HL-60 (cell line): Measurements from ENCODE around the gene TRAPPC6A.

Source experiments
- DNase-seq, 2 experiments: peaks; one replicate each; pipeline ENCODE4 v3.0.0-alpha.2; 2010 to 2020; ENCODE audit warnings: low read depth in 1 of 2, low spot score in 1 of 2
- H3K27ac ChIP-seq: fragments of 250-450 bp; sonication (Bioruptor Pico); replicated peaks from 2 replicates; pipeline ENCODE4 v1.5.1; 2020; ENCODE audit warnings: mild to moderate bottlenecking, moderate library complexity
- H3K27me3 ChIP-seq: fragments of 250-450 bp; sonication (Bioruptor Pico); 2 replicates; pipeline ENCODE4 v1.5.1; 2021; ENCODE audit warnings: mild to moderate bottlenecking, moderate library complexity; ENCODE audit not compliant: insufficient read depth, poor library complexity, severe bottlenecking
- H3K4me3 ChIP-seq: replicated peaks from 2 replicates; pipeline ENCODE4 v1.5.1; 2011; ENCODE audit warnings: mild to moderate bottlenecking, control low read depth, low read length; ENCODE audit not compliant: insufficient read depth
- GABPA ChIP-seq: IDR thresholded peaks from 2 replicates; pipeline ENCODE4 v1.6.1; 2012; ENCODE audit warnings: low read depth
- POLR2AphosphoS5 ChIP-seq: IDR thresholded peaks from 2 replicates; pipeline ENCODE4 v1.6.1; 2012; ENCODE audit warnings: low read depth
- SPI1 ChIP-seq: IDR thresholded peaks from 2 replicates; pipeline ENCODE4 v1.6.1; 2012; ENCODE audit warnings: low read depth, mild to moderate bottlenecking, borderline replicate concordance
- TF ChIP-seq, protein P1 (sequence below): IDR thresholded peaks from one replicate; pipeline ENCODE4 v1.5.1; 2011; ENCODE audit warnings: low read length, control low read depth, inconsistent platforms; ENCODE audit not compliant: insufficient read depth
- TF ChIP-seq, protein P2 (sequence below): IDR thresholded peaks from 2 replicates; pipeline ENCODE4 v1.6.1; 2012; ENCODE audit warnings: low read depth; ENCODE audit not compliant: insufficient replicate concordance

The TRAPPC6A gene

DNA sequence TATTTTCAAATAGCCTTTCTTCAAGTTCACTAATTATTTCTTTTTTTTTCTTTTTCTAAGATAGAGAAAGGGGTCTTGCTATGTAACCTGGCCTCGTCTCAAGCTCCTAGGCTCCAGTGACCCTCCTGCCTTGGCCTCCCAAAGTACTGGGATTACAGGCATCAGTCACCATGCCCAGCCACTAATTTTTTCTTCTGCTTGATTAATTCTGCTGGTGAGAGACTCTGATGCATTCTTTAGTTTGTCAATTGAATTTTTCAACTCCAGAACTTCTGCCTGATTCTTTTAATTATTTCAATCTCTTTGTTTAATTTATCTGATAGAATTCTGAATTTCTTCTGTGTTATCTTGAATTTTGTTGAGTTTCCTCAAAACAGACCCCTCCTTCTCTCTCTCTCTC lies 11.9 kb upstream of the TRAPPC6A start:
- no peak for DNase-seq
- no peak overlapping the region for H3K27ac ChIP-seq
- no peaks in the 10 kb centered on the region for H3K27me3 ChIP-seq
- TF ChIP-seq, protein P1, sequence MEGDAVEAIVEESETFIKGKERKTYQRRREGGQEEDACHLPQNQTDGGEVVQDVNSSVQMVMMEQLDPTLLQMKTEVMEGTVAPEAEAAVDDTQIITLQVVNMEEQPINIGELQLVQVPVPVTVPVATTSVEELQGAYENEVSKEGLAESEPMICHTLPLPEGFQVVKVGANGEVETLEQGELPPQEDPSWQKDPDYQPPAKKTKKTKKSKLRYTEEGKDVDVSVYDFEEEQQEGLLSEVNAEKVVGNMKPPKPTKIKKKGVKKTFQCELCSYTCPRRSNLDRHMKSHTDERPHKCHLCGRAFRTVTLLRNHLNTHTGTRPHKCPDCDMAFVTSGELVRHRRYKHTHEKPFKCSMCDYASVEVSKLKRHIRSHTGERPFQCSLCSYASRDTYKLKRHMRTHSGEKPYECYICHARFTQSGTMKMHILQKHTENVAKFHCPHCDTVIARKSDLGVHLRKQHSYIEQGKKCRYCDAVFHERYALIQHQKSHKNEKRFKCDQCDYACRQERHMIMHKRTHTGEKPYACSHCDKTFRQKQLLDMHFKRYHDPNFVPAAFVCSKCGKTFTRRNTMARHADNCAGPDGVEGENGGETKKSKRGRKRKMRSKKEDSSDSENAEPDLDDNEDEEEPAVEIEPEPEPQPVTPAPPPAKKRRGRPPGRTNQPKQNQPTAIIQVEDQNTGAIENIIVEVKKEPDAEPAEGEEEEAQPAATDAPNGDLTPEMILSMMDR: no peak
- TF ChIP-seq, protein P2, sequence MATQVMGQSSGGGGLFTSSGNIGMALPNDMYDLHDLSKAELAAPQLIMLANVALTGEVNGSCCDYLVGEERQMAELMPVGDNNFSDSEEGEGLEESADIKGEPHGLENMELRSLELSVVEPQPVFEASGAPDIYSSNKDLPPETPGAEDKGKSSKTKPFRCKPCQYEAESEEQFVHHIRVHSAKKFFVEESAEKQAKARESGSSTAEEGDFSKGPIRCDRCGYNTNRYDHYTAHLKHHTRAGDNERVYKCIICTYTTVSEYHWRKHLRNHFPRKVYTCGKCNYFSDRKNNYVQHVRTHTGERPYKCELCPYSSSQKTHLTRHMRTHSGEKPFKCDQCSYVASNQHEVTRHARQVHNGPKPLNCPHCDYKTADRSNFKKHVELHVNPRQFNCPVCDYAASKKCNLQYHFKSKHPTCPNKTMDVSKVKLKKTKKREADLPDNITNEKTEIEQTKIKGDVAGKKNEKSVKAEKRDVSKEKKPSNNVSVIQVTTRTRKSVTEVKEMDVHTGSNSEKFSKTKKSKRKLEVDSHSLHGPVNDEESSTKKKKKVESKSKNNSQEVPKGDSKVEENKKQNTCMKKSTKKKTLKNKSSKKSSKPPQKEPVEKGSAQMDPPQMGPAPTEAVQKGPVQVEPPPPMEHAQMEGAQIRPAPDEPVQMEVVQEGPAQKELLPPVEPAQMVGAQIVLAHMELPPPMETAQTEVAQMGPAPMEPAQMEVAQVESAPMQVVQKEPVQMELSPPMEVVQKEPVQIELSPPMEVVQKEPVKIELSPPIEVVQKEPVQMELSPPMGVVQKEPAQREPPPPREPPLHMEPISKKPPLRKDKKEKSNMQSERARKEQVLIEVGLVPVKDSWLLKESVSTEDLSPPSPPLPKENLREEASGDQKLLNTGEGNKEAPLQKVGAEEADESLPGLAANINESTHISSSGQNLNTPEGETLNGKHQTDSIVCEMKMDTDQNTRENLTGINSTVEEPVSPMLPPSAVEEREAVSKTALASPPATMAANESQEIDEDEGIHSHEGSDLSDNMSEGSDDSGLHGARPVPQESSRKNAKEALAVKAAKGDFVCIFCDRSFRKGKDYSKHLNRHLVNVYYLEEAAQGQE: no peak
- TF ChIP-seq SPI1 (no peak), POLR2AphosphoS5 (no peak), GABPA (no peak)
- no peak overlapping the region for H3K4me3 ChIP-seq

DNA sequence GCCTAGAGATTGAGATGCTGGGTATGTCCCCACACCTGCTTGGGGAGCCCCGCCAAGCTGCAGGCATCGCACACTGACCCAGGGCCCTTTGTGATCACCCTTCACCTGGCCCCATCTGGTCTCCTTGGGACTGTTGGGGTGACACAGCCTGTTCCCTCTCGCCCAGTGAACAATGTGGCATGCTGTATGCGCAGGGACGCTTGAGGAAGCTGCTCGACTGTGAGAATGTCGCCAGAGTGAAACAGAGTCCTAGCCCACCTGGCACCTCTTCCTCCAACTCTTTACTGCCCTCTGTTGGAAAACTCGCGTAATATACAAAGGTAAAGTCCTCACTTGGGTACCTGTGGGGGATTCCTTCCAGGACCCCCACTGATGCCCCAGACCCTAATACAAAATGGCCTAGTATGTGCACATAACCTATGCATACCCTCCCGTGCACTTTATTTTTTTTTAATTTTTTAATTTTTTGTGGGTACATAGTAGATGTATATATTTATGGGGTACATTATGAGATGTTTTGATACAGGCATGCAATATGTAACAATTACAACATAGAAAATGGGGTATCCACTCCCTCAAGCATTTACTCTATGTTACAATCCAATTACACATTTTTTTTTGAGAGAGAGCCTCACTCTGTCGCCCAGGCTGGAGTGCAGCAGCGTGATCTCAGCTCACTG lies 9.5 kb upstream of the TRAPPC6A start:
- H3K4me3 ChIP-seq: no peak overlapping the region
- TF ChIP-seq, protein P2: no peak
- TF ChIP-seq, protein P1: peak; percentile 39
- TF ChIP-seq GABPA: no peak
- DNase-seq: peak in 1 of 2 experiments; percentile 32

DNA sequence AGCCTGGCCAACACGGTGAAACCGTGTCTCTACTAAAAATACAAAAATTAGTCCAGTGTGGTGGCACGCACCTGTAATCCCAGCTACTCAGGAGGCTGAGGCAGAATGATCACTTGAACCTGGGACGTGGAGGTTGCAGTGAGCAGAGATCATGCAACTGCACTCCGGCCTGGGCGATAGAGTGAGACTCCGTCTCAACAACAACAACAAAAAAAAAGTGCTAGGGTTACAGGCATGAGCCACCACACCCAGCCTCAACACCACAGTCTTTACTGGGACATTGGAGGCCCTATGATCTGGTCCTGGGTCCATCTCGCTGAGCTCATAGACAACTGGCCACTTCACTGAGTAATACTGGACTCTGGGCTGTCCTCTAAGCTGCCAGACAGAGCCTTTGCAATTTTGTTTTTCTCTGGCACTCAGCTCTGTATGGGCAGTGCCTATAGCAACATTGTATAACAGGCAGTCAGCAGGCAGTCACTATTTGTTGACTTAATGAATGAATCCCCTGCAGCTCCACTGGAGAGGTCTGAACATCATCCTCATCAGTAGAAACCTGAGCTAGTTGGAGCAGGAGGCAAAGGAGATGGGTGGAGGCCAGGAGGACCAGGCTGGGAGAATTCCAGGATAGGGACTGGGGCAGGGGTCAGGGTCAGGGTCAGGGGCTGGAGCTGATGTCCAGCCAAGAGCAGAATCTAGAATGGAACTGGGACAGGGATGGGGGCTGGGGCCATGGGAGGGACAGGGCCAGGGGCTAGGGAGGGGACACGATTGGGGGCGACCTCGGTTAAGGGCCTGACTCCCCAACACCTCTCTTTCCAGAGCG lies 8.7 kb upstream of the TRAPPC6A start:
- Histone ChIP-seq H3K27me3 (no peaks in the 10 kb centered on the region), H3K27ac (no peak overlapping the region), H3K4me3 (no peak overlapping the region)
- TF ChIP-seq POLR2AphosphoS5 (no peak), SPI1 (no peak), GABPA (no peak)
- TF ChIP-seq, protein P2: no peak
- TF ChIP-seq, protein P1: no peak
- no peak for DNase-seq

More for the DNA sequence above, 9.5 kb upstream of the TRAPPC6A start:
- H3K27me3 ChIP-seq: no peaks in the 10 kb centered on the region
- no peak overlapping the region for H3K27ac ChIP-seq
